PC-9 (cell line): ENCODE measurements around the gene IFT88. TPM values are rescaled to one million over a fixed set of nuclear protein-coding genes. Genes with fewer than 3 reads are reported as not detected.

ENCODE experiments used
- BruUV-seq: library from RNA; stranded (reverse); fragments of 400-500 nt; replicated peaks from 2 replicates; lab custom pipeline; 2021; lab: Mats Ljungman, UMichigan
- CTCF ChIA-PET: fragments of 300-600 bp; sonication (Branson Sonifier 250); formaldehyde crosslinking; loops from one replicate; lab custom pipeline; 2022; ENCODE audit warnings: antibody characterized with exemption; lab: Charles Lee
- POLR2A ChIA-PET: fragments of 300-600 bp; sonication (Branson Sonifier 250); formaldehyde crosslinking; loops from one replicate; lab custom pipeline; 2022; ENCODE audit warnings: antibody characterized with exemption; ENCODE audit not compliant: unreplicated experiment; lab: Charles Lee
- DNase-seq, 2 experiments: peaks; one replicate each; pipeline versions ENCODE4 v3.0.0 to v3.0.0-alpha.2; 2015 to 2022; ENCODE audit warnings: mixed read lengths in 1 of 2
- H2AFZ ChIP-seq: fragments of 200-600 bp; sonication (generic); 2 replicates; pipeline ENCODE4 v1.8.1; 2017; ENCODE audit warnings: antibody characterized with exemption
- H3F3A ChIP-seq: fragments of 200-600 bp; sonication (generic); 2 replicates; pipeline ENCODE4 v1.8.1; 2017; ENCODE audit warnings: antibody characterized with exemption, mild to moderate bottlenecking, low read depth; ENCODE audit not compliant: insufficient read depth
- H3K27ac ChIP-seq: fragments of 200-600 bp; sonication (generic); 2 replicates; pipeline ENCODE4 v1.6.1; 2016; ENCODE audit warnings: mixed run types
- H3K27me3 ChIP-seq: fragments of 200-600 bp; sonication (generic); 2 replicates; pipeline ENCODE4 v1.6.1; 2016; ENCODE audit warnings: low read depth, mixed run types; ENCODE audit not compliant: insufficient read depth
- H3K36me3 ChIP-seq: fragments of 200-600 bp; sonication (generic); 2 replicates; pipeline ENCODE4 v1.6.1; 2016; ENCODE audit warnings: low read depth, mixed run types
- H3K4me1 ChIP-seq: fragments of 200-600 bp; sonication (generic); replicated peaks from 2 replicates; pipeline ENCODE4 v1.6.1; 2016; ENCODE audit warnings: mixed run types; ENCODE audit not compliant: insufficient read depth
- H3K4me2 ChIP-seq: fragments of 200-600 bp; sonication (generic); 2 replicates; pipeline ENCODE4 v1.6.1; 2017; ENCODE audit warnings: mixed run types
- H3K4me3 ChIP-seq: fragments of 200-600 bp; sonication (generic); 2 replicates; pipeline ENCODE4 v1.6.1; 2016; ENCODE audit warnings: mixed run types
- H3K79me2 ChIP-seq: fragments of 200-600 bp; sonication (generic); 2 replicates; pipeline ENCODE4 v1.6.1; 2017; ENCODE audit warnings: low read depth, mixed run types
- H3K9me2 ChIP-seq: fragments of 200-600 bp; sonication (generic); 2 replicates; pipeline ENCODE4 v1.8.1; 2017; ENCODE audit warnings: mild to moderate bottlenecking; ENCODE audit not compliant: insufficient read depth
- H3K9me3 ChIP-seq: fragments of 200-600 bp; sonication (generic); 2 replicates; pipeline ENCODE4 v1.8.1; 2016; ENCODE audit warnings: low read depth; ENCODE audit not compliant: insufficient read depth
- H4K20me1 ChIP-seq: fragments of 200-600 bp; sonication (generic); 2 replicates; pipeline ENCODE4 v1.8.1; 2017; ENCODE audit not compliant: insufficient read depth
- CTCF ChIP-seq: fragments of 200-600 bp; sonication (generic); conservative IDR thresholded peaks from 2 replicates; pipeline ENCODE4 v1.6.1; 2017; ENCODE audit warnings: mixed run types, antibody characterized with exemption, mild to moderate bottlenecking, moderate library complexity
- EZH2 ChIP-seq: fragments of 200-600 bp; sonication (generic); IDR thresholded peaks from 2 replicates; pipeline ENCODE4 v1.8.0; 2017; ENCODE audit warnings: antibody characterized with exemption, low read depth
- intact Hi-C: fragments of 100-400 bp; cut with micrococcal nuclease; formaldehyde crosslinking; loops from one replicate; pipeline ENCODE4 v1.10.0; 2022; ENCODE audit not compliant: unreplicated experiment
- total RNA-seq: library from RNA; stranded (reverse); gene quantifications from 2 replicates; pipeline ENCODE4 v1.2.3, GENCODE V29; 2021

IFT88 gene
- total RNA-seq, 1 experiment from 2014 or later: 11.7 TPM

GRCh38 chr13:20700288-20700687 is 133.3 kb downstream of the IFT88 start:
- Histone ChIP-seq H3K36me3 (no peaks in the 10 kb centered on the region), H3K4me3 (no peak overlapping the region), H3K9me3 (no peaks in the 10 kb centered on the region), H4K20me1 (no peaks in the 10 kb centered on the region), H2AFZ (no peak overlapping the region), H3K79me2 (0 out of 2 replicates have a peak, but pooled peaks cover 6% of the 10 kb centered on the region), H3K9me2 (no peaks in the 10 kb centered on the region), H3K27me3 (no peaks in the 10 kb centered on the region), H3F3A (peaks cover 4% of the 10 kb centered on the region; the same call in 1 of the 2 replicates), H3K4me1 (peaks cover 14% of the 10 kb centered on the region), H3K4me2 (no peak overlapping the region), H3K27ac (no peak overlapping the region)
- POLR2A ChIA-PET: no interaction called here
- intact Hi-C loops: loop anchor here (5.0 kb wide), 1 partner anchor 597 kb away; no protein-coding TSS in a partner anchor
- DNase-seq: no peak
- TF ChIP-seq EZH2: no peak
- no peak for TF ChIP-seq CTCF
- BruUV-seq: no TSS peak
- CTCF ChIA-PET: no interaction called here

- no peaks in the 10 kb centered on the region for H4K20me1 ChIP-seq
- CTCF ChIA-PET: no interaction called here
Measured at GRCh38 chr13:20701461-20701860, 134.5 kb downstream of the IFT88 start.

GRCh38 chr13:20702530-20702914 is 135.6 kb downstream of the IFT88 start:
- ChIA-PET CTCF (no interaction called here), POLR2A (no interaction called here)
- Histone ChIP-seq H3K9me2 (no peaks in the 10 kb centered on the region), H3K27me3 (no peaks in the 10 kb centered on the region), H3K4me1 (peaks cover 14% of the 10 kb centered on the region), H3F3A (peaks cover 4% of the 10 kb centered on the region; the same call in 1 of the 2 replicates), H4K20me1 (no peaks in the 10 kb centered on the region), H3K4me3 (peak overlapping the region; percentile 77), H3K9me3 (no peaks in the 10 kb centered on the region), H3K4me2 (peak overlapping the region; percentile 95), H3K79me2 (0 out of 2 replicates have a peak, but pooled peaks cover 6% of the 10 kb centered on the region), H3K36me3 (no peaks in the 10 kb centered on the region), H2AFZ (peak overlapping the region; percentile 94), H3K27ac (no peak overlapping the region)
- no peak for DNase-seq
- no TSS peak for BruUV-seq
- intact Hi-C loops: loop anchor here (5.0 kb wide), 1 partner anchor 595 kb away; no protein-coding TSS in a partner anchor
- no peak for TF ChIP-seq EZH2
- no peak for TF ChIP-seq CTCF

More at GRCh38 chr13:20701461-20701860, 134.5 kb downstream of the IFT88 start:
- H3K36me3 ChIP-seq: no peaks in the 10 kb centered on the region
- H3K79me2 ChIP-seq: 0 out of 2 replicates have a peak, but pooled peaks cover 6% of the 10 kb centered on the region
- peaks cover 4% of the 10 kb centered on the region; the same call in 1 of the 2 replicates for H3F3A ChIP-seq
- POLR2A ChIA-PET: interaction anchor here (0.7 kb wide), 1 partner anchor 406 kb away, joined by 4 read pairs; no protein-coding TSS in a partner anchor
- H3K27me3 ChIP-seq: no peaks in the 10 kb centered on the region
- no peak overlapping the region for H3K4me3 ChIP-seq
- BruUV-seq: no TSS peak
- no peak for TF ChIP-seq EZH2
- TF ChIP-seq CTCF: no peak
- no peaks in the 10 kb centered on the region for H3K9me3 ChIP-seq
- H3K9me2 ChIP-seq: no peaks in the 10 kb centered on the region
- peak overlapping the region; percentile 95; the same call in 1 of the 2 replicates for H3K4me2 ChIP-seq
- no peak for DNase-seq
- peaks cover 14% of the 10 kb centered on the region for H3K4me1 ChIP-seq
- H2AFZ ChIP-seq: no peak overlapping the region
- intact Hi-C loops: loop anchor here (5.0 kb wide), 1 partner anchor 596 kb away; no protein-coding TSS in a partner anchor
- H3K27ac ChIP-seq: no peak overlapping the region
